ENCODE data around the gene LMBR1. TPM values are rescaled to one million over a fixed set of nuclear protein-coding genes. Genes with fewer than 3 reads are reported as not detected.

Gene LMBR1
- polyA plus RNA-seq, 1 donor from 2014 or later: 68.9 TPM

- Histone ChIP-seq H3K27me3 (ENCODE audit: insufficient read depth, low read depth, low read length) (no peaks in the 10 kb centered on the region), H3F3A (ENCODE audit: insufficient read depth, low read length, poor library complexity, severe bottlenecking) (no peaks in the 10 kb centered on the region), H3K36me3 (ENCODE audit: insufficient read depth, low read length) (no peaks in the 10 kb centered on the region), H3K4me3 (ENCODE audit: low read length) (no peak overlapping the region), H3K4me2 (ENCODE audit: low read length) (no peak overlapping the region), H3K9me3 (ENCODE audit: low read length) (no peaks in the 10 kb centered on the region), H4K20me1 (ENCODE audit: insufficient read depth) (no peaks in the 10 kb centered on the region), H3K79me2 (replicated peaks; ENCODE audit: insufficient read depth, low read length) (no peaks in the 10 kb centered on the region), H2AFZ (ENCODE audit: low read depth, low read length) (no peak overlapping the region), H3K9ac (ENCODE audit: low read length) (no peak overlapping the region), H3K27ac (ENCODE audit: low read length) (no peak overlapping the region), H3K9me2 (ENCODE audit: insufficient read depth, low read length) (no peaks in the 10 kb centered on the region)
- TF ChIP-seq RAD21 (conservative IDR thresholded peaks at IDR 0.05) (no peak), POLR2AphosphoS5 (IDR thresholded peaks at IDR 0.05) (no peak), TAF1 (IDR thresholded peaks at IDR 0.05; ENCODE audit: low read depth) (no peak), EP300 (conservative IDR thresholded peaks at IDR 0.05; ENCODE audit: poor library complexity, severe bottlenecking) (no peak), MXI1 (conservative IDR thresholded peaks at IDR 0.05; ENCODE audit: poor library complexity, severe bottlenecking) (no peak), CTCF (IDR thresholded peaks at IDR 0.05; ENCODE audit: poor library complexity, severe bottlenecking) (no peak), SMC3 (conservative IDR thresholded peaks at IDR 0.05; ENCODE audit: poor library complexity) (no peak), EZH2 (IDR thresholded peaks at IDR 0.05; ENCODE audit: borderline replicate concordance, insufficient read depth, low read length, poor library complexity, severe bottlenecking) (no peak), REST (IDR thresholded peaks at IDR 0.05; ENCODE audit: borderline replicate concordance) (no peak)
Observed at GRCh38 chr7:156781972-156782371, 111.0 kb downstream of the LMBR1 start.

GRCh38 chr7:156780724-156781455 is 112.1 kb downstream of the LMBR1 start:
- Histone ChIP-seq H3K4me3 (ENCODE audit: low read length) (no peak overlapping the region), H2AFZ (ENCODE audit: low read depth, low read length) (no peak overlapping the region), H3F3A (ENCODE audit: insufficient read depth, low read length, poor library complexity, severe bottlenecking) (no peaks in the 10 kb centered on the region), H3K9me2 (ENCODE audit: insufficient read depth, low read length) (no peaks in the 10 kb centered on the region), H3K79me2 (replicated peaks; ENCODE audit: insufficient read depth, low read length) (no peaks in the 10 kb centered on the region), H3K27ac (ENCODE audit: low read length) (no peak overlapping the region), H3K9me3 (ENCODE audit: low read length) (no peaks in the 10 kb centered on the region), H3K27me3 (ENCODE audit: insufficient read depth, low read depth, low read length) (no peaks in the 10 kb centered on the region), H3K9ac (ENCODE audit: low read length) (no peak overlapping the region), H4K20me1 (ENCODE audit: insufficient read depth) (no peaks in the 10 kb centered on the region), H3K36me3 (ENCODE audit: insufficient read depth, low read length) (no peaks in the 10 kb centered on the region), H3K4me2 (ENCODE audit: low read length) (no peak overlapping the region)
- TF ChIP-seq EP300 (conservative IDR thresholded peaks at IDR 0.05; ENCODE audit: poor library complexity, severe bottlenecking): no peak
- TF ChIP-seq TAF1 (IDR thresholded peaks at IDR 0.05; ENCODE audit: low read depth): no peak
- no peak for TF ChIP-seq EZH2 (IDR thresholded peaks at IDR 0.05; ENCODE audit: borderline replicate concordance, insufficient read depth, low read length, poor library complexity, severe bottlenecking)
- no peak for TF ChIP-seq RAD21 (conservative IDR thresholded peaks at IDR 0.05)
- TF ChIP-seq REST (IDR thresholded peaks at IDR 0.05; ENCODE audit: borderline replicate concordance): no peak
- no peak for TF ChIP-seq MXI1 (conservative IDR thresholded peaks at IDR 0.05; ENCODE audit: poor library complexity, severe bottlenecking)
- TF ChIP-seq POLR2AphosphoS5 (IDR thresholded peaks at IDR 0.05): no peak
- no peak for TF ChIP-seq SMC3 (conservative IDR thresholded peaks at IDR 0.05; ENCODE audit: poor library complexity)
- no peak for TF ChIP-seq CTCF (IDR thresholded peaks at IDR 0.05; ENCODE audit: poor library complexity, severe bottlenecking)
